Epidermal melanocyte (primary cell): Measurements from ENCODE around the gene CNTNAP2.
"Not testable (repeated sequence)": the region's sequence is repeated elsewhere in the genome, so short reads cannot be mapped to it uniquely, and the experiment has no call there.

ENCODE experiments used
- DNase-seq: peaks from one replicate; pipeline ENCODE4 v3.0.0; 2011; ENCODE audit warnings: low spot score; ENCODE audit not compliant: insufficient read length

The CNTNAP2 gene

GRCh38 chr7:148286150-148286549, 2169.5 kb downstream of the CNTNAP2 start:
- no peak for DNase-seq

GRCh38 chr7:148287538-148287937, 2170.9 kb downstream of the CNTNAP2 start:
- DNase-seq: no peak

GRCh38 chr7:148288592-148289151, 2172.1 kb downstream of the CNTNAP2 start:
- no peak for DNase-seq

- DNase-seq: no peak
These were observed 2173.0 kb downstream of the CNTNAP2 start for GRCh38 chr7:148289630-148290029.

- no peak for DNase-seq
These were observed 2173.9 kb downstream of the CNTNAP2 start for GRCh38 chr7:148290538-148290937.

GRCh38 chr7:148291799-148292198, 2175.2 kb downstream of the CNTNAP2 start:
- DNase-seq: no peak

DNA sequence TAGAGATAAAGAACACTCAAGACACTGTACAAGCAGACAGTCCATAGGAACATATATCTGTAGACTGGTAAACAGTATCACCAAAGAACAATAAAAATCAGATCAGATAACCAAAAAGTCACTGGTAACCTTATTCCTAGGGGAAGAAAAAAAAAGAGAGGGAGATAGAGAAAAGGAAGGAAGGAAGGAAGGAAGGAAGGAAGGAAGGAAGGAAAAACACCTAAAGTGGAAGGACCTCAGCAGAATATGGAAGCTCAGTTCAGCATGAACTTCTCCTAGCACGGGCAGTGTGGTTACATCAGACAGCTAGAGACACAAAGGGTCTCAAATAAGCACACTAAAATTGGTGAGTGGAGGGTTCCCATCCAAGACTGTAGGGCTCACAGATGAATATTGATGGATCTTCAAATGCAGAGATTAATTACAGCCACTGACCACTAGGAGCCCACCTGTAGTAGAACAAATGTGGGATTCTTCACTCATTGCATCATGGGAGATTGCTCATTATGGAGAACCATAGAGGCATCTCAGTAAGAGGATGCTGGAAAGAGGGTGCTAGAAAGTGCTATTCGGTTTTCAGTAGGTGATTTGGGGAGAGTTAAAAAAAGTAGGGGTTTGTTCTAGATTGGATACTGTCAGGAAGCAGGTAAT, 2180.5 kb downstream of the CNTNAP2 start:
- DNase-seq: no peak

- DNase-seq: not testable (repeated sequence)
These were observed 2182.2 kb downstream of the CNTNAP2 start for GRCh38 chr7:148298768-148299167.

DNA sequence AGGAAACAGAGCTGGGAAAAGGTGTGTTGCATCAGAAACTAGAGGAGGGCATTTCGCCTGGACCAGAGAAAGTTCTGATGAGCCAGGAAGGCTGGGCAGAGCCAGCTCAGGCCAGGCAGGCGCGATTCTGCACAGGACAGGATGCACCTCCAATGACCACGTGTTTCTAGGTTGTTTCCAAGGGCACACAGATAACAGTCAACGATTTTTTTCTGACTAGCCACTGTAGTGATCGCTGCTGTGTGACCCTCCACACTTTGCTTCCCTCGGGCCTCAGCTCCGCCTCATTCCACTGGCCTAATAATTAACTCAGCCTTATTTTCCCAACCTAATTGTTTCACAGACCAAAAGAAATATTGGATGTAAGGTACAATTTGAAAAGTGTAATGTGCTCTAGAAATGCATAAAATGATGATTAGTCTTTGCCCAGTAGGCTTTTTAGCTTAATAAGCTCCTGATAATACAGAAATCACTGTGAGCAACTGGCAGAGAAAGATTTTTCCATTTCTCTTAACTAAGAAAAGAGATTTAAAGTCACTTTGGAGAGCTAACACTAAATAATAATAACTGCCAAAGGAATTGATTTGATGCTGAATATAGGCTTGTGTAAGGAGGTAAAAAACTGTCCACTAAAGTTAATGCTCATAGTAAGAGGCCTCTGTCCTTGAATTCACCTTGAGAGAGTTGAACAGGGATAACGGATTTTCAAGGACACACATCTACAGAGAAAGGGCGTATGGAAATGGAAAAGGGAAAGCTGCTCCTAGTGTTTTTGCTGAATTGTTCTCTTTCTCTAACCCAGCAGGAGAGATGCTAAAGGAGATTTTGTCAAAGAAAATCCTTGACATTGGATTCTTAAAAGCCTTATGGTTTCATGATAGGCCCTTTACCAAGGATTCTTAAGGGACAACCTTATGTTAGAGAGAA, 2183.0 kb downstream of the CNTNAP2 start:
- no peak for DNase-seq

GRCh38 chr7:148302436-148302835, 2185.8 kb downstream of the CNTNAP2 start:
- not testable (repeated sequence) for DNase-seq

GRCh38 chr7:148303295-148304082, 2186.9 kb downstream of the CNTNAP2 start:
- DNase-seq: no peak

DNA sequence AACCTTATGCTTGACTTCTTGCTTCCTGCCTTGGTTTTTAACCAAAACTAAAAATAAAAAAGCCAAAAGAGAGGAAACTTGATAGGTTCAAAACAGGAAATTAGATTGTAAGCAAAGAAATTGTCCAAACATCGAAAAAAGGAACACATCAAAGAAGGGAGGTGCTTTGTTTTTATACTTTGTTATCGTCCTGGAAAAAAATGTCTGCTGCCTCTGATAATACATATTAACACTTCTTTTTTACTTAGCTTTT, 2187.4 kb downstream of the CNTNAP2 start:
- no peak for DNase-seq

- DNase-seq: no peak
These were observed 2187.9 kb downstream of the CNTNAP2 start for GRCh38 chr7:148304456-148304855.

- DNase-seq: no peak
These were observed 2190.2 kb downstream of the CNTNAP2 start for GRCh38 chr7:148306759-148307158.

DNA sequence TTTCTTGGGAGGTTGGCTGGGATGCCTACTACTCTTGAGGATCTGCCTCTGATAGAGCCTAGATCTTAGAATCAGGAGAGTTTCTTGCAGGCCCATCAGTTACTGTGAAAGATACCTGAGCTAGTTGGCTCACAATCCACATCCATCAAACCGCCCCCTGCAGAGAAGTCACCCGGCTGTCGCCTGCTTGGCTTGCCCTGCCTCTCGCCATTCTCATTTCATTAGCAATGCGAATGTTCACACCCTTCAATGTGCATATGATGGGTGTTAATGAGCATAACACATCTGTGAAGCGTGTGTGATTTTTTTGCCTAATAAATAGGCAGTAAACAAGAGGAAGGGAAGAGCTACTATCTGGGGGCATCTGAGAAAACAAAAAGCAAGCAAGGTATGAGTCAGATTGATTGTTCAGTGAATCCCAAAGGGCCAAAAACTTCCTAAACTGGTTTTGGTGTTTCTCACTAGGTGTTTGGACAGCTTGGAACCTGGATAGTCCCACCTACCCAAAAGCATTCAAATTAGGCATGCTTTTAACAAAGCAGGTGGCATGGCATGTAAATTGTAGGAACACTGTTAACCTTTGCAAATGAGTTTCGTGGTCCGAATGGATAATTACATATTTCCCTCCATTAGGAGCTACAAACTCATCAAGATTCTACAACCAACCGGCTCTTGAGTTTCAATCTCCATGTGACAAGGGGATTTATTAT, 2201.7 kb downstream of the CNTNAP2 start:
- no peak for DNase-seq

DNA sequence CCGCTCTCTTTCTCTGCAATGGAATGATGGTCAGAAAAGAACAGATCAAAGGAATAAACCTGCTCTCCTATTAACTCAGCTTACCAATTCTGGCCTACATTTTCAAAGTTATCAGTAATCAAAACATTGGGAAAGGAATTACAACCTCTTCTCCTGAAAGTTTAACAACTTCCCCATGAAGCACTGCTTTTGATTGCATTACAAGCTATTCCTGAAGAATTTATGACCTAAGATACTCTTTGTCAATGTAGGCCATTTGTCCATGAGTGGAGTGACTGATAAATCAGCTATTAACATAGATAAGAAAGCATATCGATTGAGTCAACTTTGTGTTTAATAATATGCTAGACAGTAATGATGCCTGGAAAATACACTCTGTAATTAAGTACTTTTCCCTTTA, 2202.2 kb downstream of the CNTNAP2 start:
- no peak for DNase-seq

GRCh38 chr7:148319316-148319808, 2202.8 kb downstream of the CNTNAP2 start:
- DNase-seq: no peak

DNA sequence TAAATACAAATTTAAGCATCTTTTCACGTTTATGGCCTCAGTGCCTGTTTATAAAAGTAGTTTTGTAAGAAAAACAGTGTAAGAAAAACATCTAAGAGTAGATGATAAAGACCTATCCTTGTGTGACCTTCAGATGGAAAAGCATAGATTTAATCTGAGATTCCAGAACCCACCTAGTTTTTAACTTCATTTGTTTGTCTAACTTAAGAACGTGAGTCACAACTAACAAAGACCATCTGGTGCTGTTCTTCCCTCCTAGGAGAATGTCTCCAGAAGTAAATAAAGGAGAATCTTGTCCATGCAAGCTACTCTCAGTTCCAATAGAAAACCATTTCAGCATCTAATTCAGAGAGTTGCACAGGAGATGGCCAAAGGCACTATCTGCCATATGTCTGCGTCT, 2208.6 kb downstream of the CNTNAP2 start:
- no peak for DNase-seq

DNA sequence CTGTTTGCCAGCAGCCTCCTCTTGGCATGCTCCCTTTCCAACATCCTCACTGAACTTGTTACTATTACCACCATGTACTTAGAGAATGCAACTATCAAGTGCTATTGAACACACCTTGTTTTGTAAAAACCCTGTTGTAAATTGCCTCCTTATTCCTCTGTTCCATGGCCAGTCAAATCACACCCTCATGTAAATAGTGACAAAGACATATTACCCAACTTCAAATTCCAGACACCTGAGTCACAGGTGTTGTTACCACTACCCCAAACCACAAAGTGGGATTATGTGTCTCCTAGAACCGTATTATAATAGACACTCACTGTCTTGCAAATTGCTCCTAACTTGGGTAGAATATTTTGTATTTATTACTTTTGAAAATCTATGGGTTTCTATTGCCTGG, 2210.8 kb downstream of the CNTNAP2 start:
- no peak for DNase-seq

- no peak for DNase-seq
These were observed 2212.3 kb downstream of the CNTNAP2 start for GRCh38 chr7:148328906-148329305.
